ENCODE data around the gene FAM168A.

- TF ChIP-seq CTCF (IDR thresholded peaks at IDR 0.05), result no peak
- no peak for TF ChIP-seq POLR2A (IDR thresholded peaks at IDR 0.05)
- TF ChIP-seq POLR2AphosphoS5 (IDR thresholded peaks at IDR 0.05; ENCODE audit: insufficient read depth in 1 of 2, low read depth in 1 of 2), result no peak
Observed at GRCh38 chr11:73565804-73566203, 32.1 kb downstream of the FAM168A start.
